Measurements from ENCODE around the gene S100A2.

- no peak for TF ChIP-seq POLR2A (IDR thresholded peaks at IDR 0.05)
- TF ChIP-seq CTCF (IDR thresholded peaks at IDR 0.05 in 4 of 5, conservative IDR thresholded peaks at IDR 0.05 in 1 of 5) = no peak
These were observed 15.3 kb downstream of the S100A2 start for GRCh38 chr1:153550398-153550758.
